HFFc6 (cell line): ENCODE measurements around the gene KLK10. TPM values are rescaled to one million over a fixed set of nuclear protein-coding genes. Genes with fewer than 3 reads are reported as not detected.

Experiments
- DNase-seq: peaks from one replicate; pipeline ENCODE4 v3.0.0-alpha.2; 2018
- H3K27ac Mint-ChIP-seq: 2 replicates; pipeline ENCODE4 v1.8.0; 2020; ENCODE audit warnings: mild to moderate bottlenecking, mixed read lengths
- H3K27me3 Mint-ChIP-seq: 2 replicates; pipeline ENCODE4 v1.8.0; 2021; ENCODE audit warnings: mild to moderate bottlenecking, moderate library complexity, mixed read lengths; ENCODE audit not compliant: insufficient read depth
- H3K36me3 Mint-ChIP-seq: 2 replicates; pipeline ENCODE4 v1.8.0; 2021; ENCODE audit warnings: low read depth, mixed read lengths
- H3K4me1 Mint-ChIP-seq: 2 replicates; pipeline ENCODE4 v1.8.0; 2020; ENCODE audit warnings: low read depth, mixed read lengths
- H3K4me3 Mint-ChIP-seq: 2 replicates; pipeline ENCODE4 v1.8.0; 2020; ENCODE audit warnings: mild to moderate bottlenecking, moderate library complexity, mixed read lengths
- H3K9me3 Mint-ChIP-seq: 2 replicates; pipeline ENCODE4 v1.8.0; 2020; ENCODE audit warnings: mild to moderate bottlenecking, mixed read lengths
- total RNA-seq, 6 experiments: library from RNA; stranded (reverse); fragmentation: NEBNext Ultra II Directional; extraction: Animal tissue kit (Norgen Biotek cat#: 25700); gene quantifications; 2 replicates in 1 of 6; 3 replicates in 5 of 6; pipeline ENCODE4 v1.2.3, GENCODE V29; 2021
- TF ChIP-seq, protein P1 (sequence below): fragments of 200-600 bp; sonication (generic); IDR thresholded peaks from 2 replicates; pipeline ENCODE4 v1.5.0; 2021; ENCODE audit warnings: antibody characterized with exemption, mild to moderate bottlenecking

KLK10 gene
- total RNA-seq, 6 experiments from 2014 or later, result not detected

DNA sequence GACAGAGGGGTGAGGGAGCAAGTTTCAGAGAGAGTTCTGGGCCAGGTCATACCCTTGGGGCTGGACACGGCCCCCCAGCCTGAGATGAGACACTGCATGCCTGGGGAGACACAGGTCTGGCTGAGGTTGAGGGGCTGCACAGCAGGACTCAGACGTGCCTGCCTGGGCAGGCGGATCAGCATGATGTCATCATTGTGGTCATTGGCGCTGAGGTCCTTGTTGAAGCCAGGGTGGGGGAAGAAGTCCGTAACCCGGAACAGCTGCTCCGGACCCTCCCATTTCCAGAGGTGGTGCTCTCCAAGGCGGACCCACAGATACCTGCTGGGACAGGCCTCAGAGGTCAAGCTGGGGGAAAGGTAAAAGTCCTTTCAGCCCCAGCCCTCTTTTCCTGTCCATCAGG lies 13.1 kb downstream of the KLK10 start:
- H3K4me3 Mint-ChIP-seq, result no peak overlapping the region
- H3K4me1 Mint-ChIP-seq, result no peaks in the 10 kb centered on the region
- H3K36me3 Mint-ChIP-seq, result peaks cover 4% of the 10 kb centered on the region
- TF ChIP-seq, protein P1, sequence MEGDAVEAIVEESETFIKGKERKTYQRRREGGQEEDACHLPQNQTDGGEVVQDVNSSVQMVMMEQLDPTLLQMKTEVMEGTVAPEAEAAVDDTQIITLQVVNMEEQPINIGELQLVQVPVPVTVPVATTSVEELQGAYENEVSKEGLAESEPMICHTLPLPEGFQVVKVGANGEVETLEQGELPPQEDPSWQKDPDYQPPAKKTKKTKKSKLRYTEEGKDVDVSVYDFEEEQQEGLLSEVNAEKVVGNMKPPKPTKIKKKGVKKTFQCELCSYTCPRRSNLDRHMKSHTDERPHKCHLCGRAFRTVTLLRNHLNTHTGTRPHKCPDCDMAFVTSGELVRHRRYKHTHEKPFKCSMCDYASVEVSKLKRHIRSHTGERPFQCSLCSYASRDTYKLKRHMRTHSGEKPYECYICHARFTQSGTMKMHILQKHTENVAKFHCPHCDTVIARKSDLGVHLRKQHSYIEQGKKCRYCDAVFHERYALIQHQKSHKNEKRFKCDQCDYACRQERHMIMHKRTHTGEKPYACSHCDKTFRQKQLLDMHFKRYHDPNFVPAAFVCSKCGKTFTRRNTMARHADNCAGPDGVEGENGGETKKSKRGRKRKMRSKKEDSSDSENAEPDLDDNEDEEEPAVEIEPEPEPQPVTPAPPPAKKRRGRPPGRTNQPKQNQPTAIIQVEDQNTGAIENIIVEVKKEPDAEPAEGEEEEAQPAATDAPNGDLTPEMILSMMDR, result no peak
- peaks cover 56% of the 10 kb centered on the region for H3K9me3 Mint-ChIP-seq
- H3K27ac Mint-ChIP-seq, result no peak overlapping the region
- peaks cover 3% of the 10 kb centered on the region for H3K27me3 Mint-ChIP-seq
- DNase-seq, result no peak

DNA sequence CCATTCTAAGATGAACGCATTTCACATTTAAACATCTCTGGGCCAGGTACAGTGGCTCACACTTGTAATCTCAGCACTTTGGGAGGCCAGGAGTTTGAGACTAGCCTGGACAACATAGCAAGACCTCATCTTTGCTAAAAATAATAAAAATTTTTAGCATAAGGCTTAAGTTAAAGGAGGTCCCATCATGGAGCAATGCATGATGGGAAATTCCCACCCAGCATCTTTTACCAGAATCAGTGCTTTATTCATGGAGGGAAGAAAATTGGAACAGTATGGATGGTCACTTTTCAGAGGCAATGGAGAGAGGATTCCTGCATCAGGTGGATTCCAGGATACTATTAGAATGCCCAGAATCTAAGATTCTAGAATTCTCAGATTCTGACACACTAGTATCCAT lies 14.3 kb downstream of the KLK10 start:
- TF ChIP-seq, protein P1, result no peak
- no peak for DNase-seq
- Mint-ChIP-seq H3K4me1 (no peaks in the 10 kb centered on the region), H3K36me3 (peaks cover 4% of the 10 kb centered on the region; the same call in 1 of the 2 replicates), H3K4me3 (no peak overlapping the region), H3K27me3 (peaks cover 4% of the 10 kb centered on the region), H3K27ac (no peak overlapping the region), H3K9me3 (peaks cover 57% of the 10 kb centered on the region)

DNA sequence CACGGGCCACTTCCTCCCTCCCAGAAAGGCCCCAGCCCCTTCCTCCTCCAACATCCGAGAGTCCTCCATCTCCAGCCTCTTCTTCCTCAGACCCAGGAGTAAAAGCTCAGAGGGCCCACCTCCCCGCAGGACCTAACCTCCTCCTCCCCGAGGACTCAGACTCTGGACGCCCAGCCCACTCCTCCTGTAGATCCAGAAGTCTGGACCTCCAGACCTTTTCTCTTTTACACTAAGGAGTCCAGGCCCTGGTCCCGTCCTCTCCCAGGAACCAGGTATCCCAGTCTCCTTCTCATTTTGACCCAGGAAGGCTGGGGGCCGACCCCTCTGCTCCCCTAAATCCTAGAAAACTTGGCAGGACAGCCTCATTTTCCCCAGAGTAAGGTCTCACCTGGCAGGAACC lies 16.2 kb downstream of the KLK10 start:
- DNase-seq, result no peak
- Mint-ChIP-seq H3K27ac (no peak overlapping the region), H3K36me3 (peaks cover 4% of the 10 kb centered on the region; the same call in 1 of the 2 replicates), H3K4me1 (no peaks in the 10 kb centered on the region), H3K9me3 (peaks cover 58% of the 10 kb centered on the region), H3K27me3 (peaks cover 9% of the 10 kb centered on the region), H3K4me3 (no peak overlapping the region)
- TF ChIP-seq, protein P1, result no peak

DNA sequence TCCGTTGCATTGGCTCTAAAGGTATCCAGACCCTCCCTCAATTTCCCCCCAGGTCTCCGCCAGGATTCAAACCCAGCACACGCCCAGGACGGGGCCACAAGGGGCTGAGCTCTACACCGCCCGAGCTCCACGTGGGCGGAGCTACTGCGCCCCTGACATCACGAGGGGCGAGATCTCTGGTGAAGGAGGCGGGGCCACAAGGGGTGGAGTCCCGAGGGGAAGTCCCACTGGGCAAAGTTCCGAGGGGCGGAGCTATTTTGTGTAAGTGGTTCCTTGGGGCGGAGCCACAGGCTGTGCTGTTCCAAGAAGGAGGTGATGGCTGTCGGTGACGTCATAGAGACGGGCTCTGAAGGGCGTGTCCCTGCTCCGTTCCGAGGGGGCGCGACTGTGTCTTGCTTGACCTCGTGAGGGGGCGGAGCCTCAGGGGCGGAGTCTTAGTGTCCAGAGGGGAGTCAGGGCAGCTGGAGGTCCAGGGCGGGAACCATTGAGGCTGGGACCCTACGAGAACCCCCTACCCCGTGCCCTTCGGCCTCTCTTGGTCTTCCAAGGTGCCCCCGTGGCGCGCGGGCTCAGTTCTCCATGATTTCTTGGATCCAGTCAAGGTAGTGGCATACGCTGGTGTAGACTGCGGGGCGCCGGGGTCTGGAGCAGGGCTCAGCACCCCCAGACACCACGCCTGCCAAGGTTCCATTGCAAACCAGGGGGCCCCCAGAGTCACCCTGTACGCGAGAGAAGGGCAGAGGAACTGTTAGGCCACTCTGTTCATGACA lies 16.8 kb downstream of the KLK10 start:
- Mint-ChIP-seq H3K27ac (no peak overlapping the region), H3K36me3 (peaks cover 4% of the 10 kb centered on the region; the same call in 1 of the 2 replicates), H3K4me1 (no peaks in the 10 kb centered on the region), H3K27me3 (peaks cover 9% of the 10 kb centered on the region), H3K9me3 (peaks cover 62% of the 10 kb centered on the region), H3K4me3 (no peak overlapping the region)
- DNase-seq, result no peak
- TF ChIP-seq, protein P1, result no peak

DNA sequence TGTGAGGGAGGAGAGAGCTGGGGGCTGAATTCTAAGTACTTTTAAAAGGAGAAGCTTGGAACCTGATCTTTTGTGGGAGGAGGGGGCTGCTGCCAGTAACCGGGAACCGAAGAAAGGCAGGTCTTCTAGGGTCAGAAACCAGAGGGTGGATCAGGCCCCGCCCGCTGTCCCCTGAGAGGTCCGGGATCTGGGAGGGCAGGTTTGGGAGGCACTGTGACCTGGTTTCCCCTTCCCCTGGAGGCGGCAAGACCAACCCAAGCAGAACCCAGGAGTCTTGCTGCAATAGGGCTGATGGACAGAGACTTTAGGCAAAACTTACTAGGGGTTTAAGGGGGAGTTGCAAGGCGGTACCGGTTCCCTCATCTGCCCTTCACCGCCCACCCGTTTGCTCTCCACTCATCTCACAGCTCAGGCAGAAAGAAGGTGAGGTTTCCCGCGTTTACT lies 17.4 kb downstream of the KLK10 start:
- H3K4me1 Mint-ChIP-seq, result no peaks in the 10 kb centered on the region
- peaks cover 9% of the 10 kb centered on the region for H3K27me3 Mint-ChIP-seq
- no peak for DNase-seq
- no peak overlapping the region for H3K4me3 Mint-ChIP-seq
- H3K27ac Mint-ChIP-seq, result no peak overlapping the region
- peaks cover 4% of the 10 kb centered on the region; the same call in 1 of the 2 replicates for H3K36me3 Mint-ChIP-seq
- TF ChIP-seq, protein P1, result no peak
- H3K9me3 Mint-ChIP-seq, result peaks cover 57% of the 10 kb centered on the region
